Hypothalamus (tissue), 51 donors: ENCODE results near the gene KRTAP10-7.
"Not testable (repeated sequence)": the region's sequence is repeated elsewhere in the genome, so short reads cannot be mapped to it uniquely, and the experiment has no call there.

ENCODE experiments used
- DNase-seq, 51 donors: peaks; one replicate each; lab custom pipeline; 2025; lab: John Stamatoyannopoulos, UW

Gene KRTAP10-7

GRCh38 chr21:44627831-44628233 lies 27.4 kb downstream of the KRTAP10-7 start:
- DNase-seq = not testable (repeated sequence)

- DNase-seq = no peak
Observed at GRCh38 chr21:44628707-44629391, 28.5 kb downstream of the KRTAP10-7 start.

GRCh38 chr21:44630440-44630839 lies 30.0 kb downstream of the KRTAP10-7 start:
- no peak for DNase-seq

- no peak for DNase-seq
Observed at GRCh38 chr21:44632067-44632466, 31.7 kb downstream of the KRTAP10-7 start.

- no peak for DNase-seq
Observed at GRCh38 chr21:44636209-44637017, 36.0 kb downstream of the KRTAP10-7 start.

- peak in 1 of 51 donors; percentile 34 for DNase-seq
Observed at GRCh38 chr21:44637018-44637850, 36.8 kb downstream of the KRTAP10-7 start, which contains the start of gene KRTAP10-10. KRTAP10-10 (plus strand) TSS chr21:44637356; CDS start chr21:44637418, 62 bp downstream.

- not testable (repeated sequence) for DNase-seq
Observed at GRCh38 chr21:44637851-44638348, 37.5 kb downstream of the KRTAP10-7 start.

GRCh38 chr21:44638506-44639330 lies 38.3 kb downstream of the KRTAP10-7 start:
- not testable (repeated sequence) for DNase-seq

- DNase-seq = no peak
Observed at GRCh38 chr21:44639331-44639655, 38.9 kb downstream of the KRTAP10-7 start.

GRCh38 chr21:44640761-44641160 lies 40.4 kb downstream of the KRTAP10-7 start:
- DNase-seq = no peak

- no peak for DNase-seq
Observed at GRCh38 chr21:44643741-44644310, 43.4 kb downstream of the KRTAP10-7 start.

GRCh38 chr21:44644878-44645277 lies 44.5 kb downstream of the KRTAP10-7 start:
- DNase-seq = no peak

- not testable (repeated sequence) for DNase-seq
Observed at GRCh38 chr21:44646366-44647221, 46.2 kb downstream of the KRTAP10-7 start, which contains the start of gene KRTAP10-11. KRTAP10-11 (plus strand) TSS chr21:44646414; CDS start chr21:44646459, 45 bp downstream.

GRCh38 chr21:44647222-44647552 lies 46.8 kb downstream of the KRTAP10-7 start:
- DNase-seq = no peak

- DNase-seq = no peak
Observed at GRCh38 chr21:44648557-44649311, 48.3 kb downstream of the KRTAP10-7 start.

- DNase-seq = no peak
Observed at GRCh38 chr21:44649521-44650100, 49.2 kb downstream of the KRTAP10-7 start.

GRCh38 chr21:44650265-44650972 lies 50.0 kb downstream of the KRTAP10-7 start:
- DNase-seq = no peak
